GM23338 (cell line): ENCODE data around the gene DCLK1.

ENCODE experiments used
- CTCF ChIP-seq, 2 experiments: fragments of 200-600 bp in 1 of 2; sonication (generic) in 1 of 2; conservative IDR thresholded peaks; 2 replicates each; pipeline versions ENCODE4 v1.5.1 to v1.6.1; 2016 to 2017; ENCODE audit warnings: antibody characterized with exemption in 2 of 2, low read depth in 2 of 2, mild to moderate bottlenecking in 2 of 2, moderate library complexity in 1 of 2
- EZH2 ChIP-seq: fragments of 200-600 bp; sonication (generic); IDR thresholded peaks from one replicate; pipeline ENCODE4 v1.8.0; 2017; ENCODE audit warnings: antibody characterized with exemption, mild to moderate bottlenecking, low read depth; ENCODE audit not compliant: unreplicated experiment
- EZH2phosphoT487 ChIP-seq: fragments of 200-600 bp; sonication (generic); IDR thresholded peaks from one replicate; pipeline ENCODE4 v1.8.1; 2018; ENCODE audit warnings: antibody characterized with exemption; ENCODE audit not compliant: unreplicated experiment
- POLR2AphosphoS5 ChIP-seq: IDR thresholded peaks from 2 replicates; pipeline ENCODE4 v1.6.1; 2016; ENCODE audit warnings: antibody characterized with exemption, low read depth
- REST ChIP-seq: IDR thresholded peaks from one replicate; pipeline ENCODE4 v1.6.1; 2018; ENCODE audit warnings: antibody characterized with exemption; ENCODE audit not compliant: unreplicated experiment
- STAT1 ChIP-seq: IDR thresholded peaks from one replicate; pipeline ENCODE4 v1.6.1; 2016; ENCODE audit warnings: antibody characterized with exemption; ENCODE audit not compliant: unreplicated experiment
- ZNF331 ChIP-seq: fragments of 250-450 bp; sonication (Bioruptor Pico); IDR thresholded peaks from 2 replicates; pipeline ENCODE4 v1.5.0; 2020; ENCODE audit warnings: low read depth, mild to moderate bottlenecking, moderate library complexity

GRCh38 chr13:35744566-35745178, 386.5 kb downstream of the DCLK1 start:
- no peak for TF ChIP-seq EZH2
- no peak for TF ChIP-seq EZH2phosphoT487
- no peak for TF ChIP-seq CTCF (conservative IDR thresholded peaks at IDR 0.05; ENCODE audit: low read depth in 2 of 2)
- no peak for TF ChIP-seq POLR2AphosphoS5
- TF ChIP-seq REST = no peak
- TF ChIP-seq ZNF331 (CRISPR knock-in tag) = no peak
- no peak for TF ChIP-seq STAT1
